GM12878 (cell line): ENCODE results near the gene CTIF. TPM values are rescaled to one million over a fixed set of nuclear protein-coding genes. Genes with fewer than 3 reads are reported as not detected.

Source experiments
- BMI1 ChIP-seq: fragments of 450-650 bp; IDR thresholded peaks from 2 replicates; pipeline ENCODE4 v1.6.1; 2016; ENCODE audit warnings: mild to moderate bottlenecking, moderate library complexity, borderline replicate concordance
- EED ChIP-seq: sonication (generic); IDR thresholded peaks from 2 replicates; pipeline ENCODE4 v1.6.1; 2016; ENCODE audit warnings: antibody characterized with exemption, low read depth
- ETV6 ChIP-seq, 2 experiments: fragments of 450-650 bp in 1 of 2; IDR thresholded peaks in 1 of 2; conservative IDR thresholded peaks in 1 of 2; 2 replicates each; pipeline ENCODE4 v1.6.1; 2014; ENCODE audit warnings: antibody characterized with exemption in 1 of 2, borderline replicate concordance in 1 of 2, low read depth in 1 of 2, mild to moderate bottlenecking in 1 of 2, moderate library complexity in 1 of 2
- IKZF1 ChIP-seq: fragments of 450-650 bp; conservative IDR thresholded peaks from 2 replicates; pipeline ENCODE4 v1.6.1; 2017; ENCODE audit warnings: antibody characterized with exemption, mild to moderate bottlenecking
- IKZF2 ChIP-seq, 2 experiments: fragments of 450-650 bp; IDR thresholded peaks; 2 replicates each; pipeline ENCODE4 v1.6.1; 2017; ENCODE audit warnings: mild to moderate bottlenecking in 2 of 2, moderate library complexity in 2 of 2
- NFYB ChIP-seq: IDR thresholded peaks from 2 replicates; pipeline ENCODE4 v1.6.1; 2011; ENCODE audit warnings: low read depth, mild to moderate bottlenecking, low read length, improper control_type of control experiment, moderate library complexity; ENCODE audit not compliant: insufficient read depth
- NKRF ChIP-seq: fragments of 450-650 bp; conservative IDR thresholded peaks from 2 replicates; pipeline ENCODE4 v1.6.1; 2017; ENCODE audit warnings: mild to moderate bottlenecking, moderate library complexity
- RUNX3 ChIP-seq: IDR thresholded peaks from 2 replicates; pipeline ENCODE4 v1.6.1; 2012; ENCODE audit warnings: low read length, inconsistent platforms
- ZNF384 ChIP-seq: IDR thresholded peaks from 2 replicates; pipeline ENCODE4 v1.6.1; 2012; ENCODE audit warnings: low read depth, mild to moderate bottlenecking, low read length, improper control_type of control experiment, borderline replicate concordance
- ZZZ3 ChIP-seq: IDR thresholded peaks from 2 replicates; pipeline ENCODE4 v1.6.1; 2011; ENCODE audit warnings: low read depth; ENCODE audit not compliant: control insufficient read depth, insufficient read length
- polyA plus RNA-seq, 11 experiments: library from polyadenylated mRNA; depleted of rRNA in 4 of 11; unstranded in 6 of 11; stranded (reverse) in 5 of 11; fragments of >200 nt; fragmentation: Nextera tagmentation in 4 of 11; fragmentation: Illumina TruSeq in 1 of 11; extraction: Ambion mirVana in 4 of 11; extraction: Trizol in 1 of 11; gene quantifications; 1 replicate in 1 of 11; 2 replicates in 10 of 11; pipeline versions ENCODE4 v1.2.1 to v1.2.3, GENCODE V29; 2011 to 2016; ENCODE audit warnings: inconsistent platforms in 2 of 11, missing spikeins in 2 of 11, low read depth in 1 of 11
- total RNA-seq, 4 experiments: library from RNA; depleted of rRNA in 3 of 4; stranded (reverse); fragments of >200 nt in 3 of 4; fragmentation: Illumina TruSeq in 1 of 4; extraction: Trizol in 1 of 4; gene quantifications; 2 replicates each; pipeline versions ENCODE4 v1.2.1 to v1.2.3, GENCODE V29; 2013 to 2021

CTIF gene
- total and polyA plus RNA-seq, 10 of the 15 experiments (the other 5 are each of a cell fraction or from before 2014, with no cell fraction given) = 0.06 to 11.6 (median 2.5) TPM

DNA sequence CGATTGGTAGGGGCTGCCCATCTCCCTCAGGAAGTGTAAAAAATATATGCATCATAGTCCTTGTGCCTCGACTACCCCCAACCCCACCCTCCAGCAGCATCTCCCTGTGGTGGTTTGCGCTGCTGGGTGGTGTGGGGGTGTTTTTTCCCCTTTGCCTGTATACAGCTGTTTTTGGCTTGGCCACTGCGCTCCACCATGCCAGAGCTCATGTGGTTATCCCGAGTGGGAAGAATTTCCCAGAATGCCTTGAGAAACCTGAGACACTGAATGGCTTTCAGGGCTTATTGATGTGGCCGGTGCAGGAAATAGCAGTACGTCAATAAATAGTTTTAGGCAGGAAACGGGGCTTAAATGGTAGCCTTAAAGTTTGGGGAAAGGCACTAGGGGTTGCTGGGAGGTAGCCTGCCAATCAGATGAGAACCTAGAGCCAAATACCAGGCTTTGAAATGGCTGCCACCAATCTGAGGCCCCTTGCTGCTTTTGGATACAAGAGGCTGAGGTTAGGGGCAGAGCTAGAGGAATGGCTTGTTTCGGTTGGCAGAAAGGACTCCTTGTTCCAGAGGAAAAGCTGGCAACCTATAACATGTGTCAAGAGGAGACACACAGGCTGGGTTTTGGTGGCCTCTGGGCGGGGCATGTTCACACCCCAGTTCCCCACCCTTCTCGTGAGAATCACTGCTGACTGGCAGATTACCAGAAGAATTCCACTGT, 267.9 kb downstream of the CTIF start (continued):
- TF ChIP-seq NKRF (no peak), EED (peak; percentile 78), BMI1 (no peak), IKZF2 (IDR thresholded peaks at IDR 0.05) (no peak), IKZF1 (0 out of 2 replicates have a peak, but pooled peaks have one; percentile 11), RUNX3 (peak; percentile 63; the same call in 1 of the 2 replicates), NFYB (peak; percentile 47; the same call in 1 of the 2 replicates), ZZZ3 (no peak), ZNF384 (no peak), ETV6 (conservative IDR thresholded peaks at IDR 0.05 in 1 of 2, IDR thresholded peaks at IDR 0.05 in 1 of 2; ENCODE audit: borderline replicate concordance in 1 of 2, low read depth in 1 of 2) (no peak)
